GM12892 (cell line): ENCODE measurements around the gene PDE10A.

ENCODE experiments used
- POLR2A ChIP-seq: IDR thresholded peaks from 2 replicates; pipeline ENCODE4 v1.6.1; 2011; ENCODE audit warnings: low read depth, low read length, control low read depth
- POLR2AphosphoS5 ChIP-seq: IDR thresholded peaks from 2 replicates; pipeline ENCODE4 v1.6.1; 2011; ENCODE audit warnings: low read depth, low read length, control low read depth
- TAF1 ChIP-seq: IDR thresholded peaks from 2 replicates; pipeline ENCODE4 v1.6.1; 2011; ENCODE audit warnings: low read depth, mild to moderate bottlenecking, control low read depth, low read length, borderline replicate concordance

- TF ChIP-seq POLR2A, result no peak
- TF ChIP-seq POLR2AphosphoS5, result no peak
- TF ChIP-seq TAF1, result no peak
Observed at GRCh38 chr6:165657325-165657680, 5.7 kb downstream of the PDE10A start.
